Smooth muscle cell (in vitro differentiated cells): ENCODE data around the gene FAM81B. TPM values are rescaled to one million over a fixed set of nuclear protein-coding genes. Genes with fewer than 3 reads are reported as not detected.
"Not testable (repeated sequence)": the region's sequence is repeated elsewhere in the genome, so short reads cannot be mapped to it uniquely, and the experiment has no call there.

Experiments
- DNase-seq: peaks from one replicate; lab custom pipeline; 2025; ENCODE audit not compliant: unreplicated experiment; lab: John Stamatoyannopoulos, UW
- H2AFZ ChIP-seq: fragments of 200-600 bp; sonication (generic); 2 replicates; pipeline ENCODE4 v1.6.0; 2016; ENCODE audit warnings: antibody characterized with exemption, low read depth, mild to moderate bottlenecking
- H3F3A ChIP-seq: fragments of 200-600 bp; sonication (generic); 2 replicates; pipeline ENCODE4 v1.6.0; 2017; ENCODE audit warnings: antibody characterized with exemption, low read depth
- H3K27ac ChIP-seq: fragments of 200-600 bp; sonication (generic); 2 replicates; pipeline ENCODE4 v1.5.1; 2016; ENCODE audit warnings: low read depth, mild to moderate bottlenecking
- H3K27me3 ChIP-seq: fragments of 200-600 bp; sonication (generic); 2 replicates; pipeline ENCODE4 v1.6.1; 2016; ENCODE audit warnings: low read depth, mild to moderate bottlenecking
- H3K36me3 ChIP-seq: fragments of 200-600 bp; sonication (generic); 2 replicates; pipeline ENCODE4 v1.5.1; 2016; ENCODE audit warnings: low read depth
- H3K4me1 ChIP-seq: fragments of 200-600 bp; sonication (generic); 2 replicates; pipeline ENCODE4 v1.5.1; 2016; ENCODE audit warnings: low read depth
- H3K4me2 ChIP-seq: fragments of 200-600 bp; sonication (generic); 2 replicates; pipeline ENCODE4 v1.6.0; 2016; ENCODE audit warnings: mild to moderate bottlenecking
- H3K4me3 ChIP-seq: fragments of 200-600 bp; sonication (generic); 2 replicates; pipeline ENCODE4 v1.5.1; 2016; ENCODE audit warnings: mild to moderate bottlenecking
- H3K79me2 ChIP-seq: fragments of 200-600 bp; sonication (generic); 2 replicates; pipeline ENCODE4 v1.6.0; 2016; ENCODE audit warnings: low read depth, mild to moderate bottlenecking
- H3K9ac ChIP-seq: fragments of 200-600 bp; sonication (generic); 2 replicates; pipeline ENCODE4 v1.6.0; 2016; ENCODE audit warnings: low read depth
- H3K9me3 ChIP-seq: fragments of 200-600 bp; sonication (generic); replicated peaks from 2 replicates; pipeline ENCODE4 v1.5.1; 2016; ENCODE audit warnings: low read depth
- H4K20me1 ChIP-seq: fragments of 200-600 bp; sonication (generic); 2 replicates; pipeline ENCODE4 v1.6.0; 2016; ENCODE audit warnings: low read depth
- CTCF ChIP-seq: fragments of 200-600 bp; sonication (generic); IDR thresholded peaks from 2 replicates; pipeline ENCODE4 v1.5.1; 2017; ENCODE audit warnings: borderline replicate concordance, mild to moderate bottlenecking, antibody characterized with exemption; ENCODE audit not compliant: insufficient read depth, poor library complexity, severe bottlenecking
- WGBS: methylation state at CpG from one replicate; pipeline ENCODE4 v1.1.7; 2016; ENCODE audit warnings: low lambda C conversion rate; 5-methylcytosine and 5-hydroxymethylcytosine counted together
- polyA plus RNA-seq: library from polyadenylated mRNA; unstranded; fragments of >200 nt; fragmentation: Nextera tagmentation; extraction: Ambion mirVana; gene quantifications from 2 replicates; pipeline ENCODE4 v1.2.1, GENCODE V29; 2016
- total RNA-seq: library from RNA; depleted of rRNA; stranded (reverse); fragments of >200 nt; gene quantifications from 2 replicates; pipeline ENCODE4 v1.2.3, GENCODE V29; 2014

FAM81B gene
- total and polyA plus RNA-seq, 2 experiments from 2014 or later, result not detected

GRCh38 chr5:95352691-95353090, 38.5 kb upstream of the FAM81B start:
- no peaks in the 10 kb centered on the region for H3K4me1 ChIP-seq

GRCh38 chr5:95358320-95358719, 32.8 kb upstream of the FAM81B start:
- H3K9me3 ChIP-seq, result no peaks in the 10 kb centered on the region
- H3K4me1 ChIP-seq, result no peaks in the 10 kb centered on the region
- DNase-seq, result no peak
- no peaks in the 10 kb centered on the region for H3K36me3 ChIP-seq
- TF ChIP-seq CTCF, result no peak
- no peak overlapping the region for H3K4me3 ChIP-seq
- no peaks in the 10 kb centered on the region for H3K27me3 ChIP-seq
- H4K20me1 ChIP-seq, result no peaks in the 10 kb centered on the region
- H3F3A ChIP-seq, result no peaks in the 10 kb centered on the region
- H2AFZ ChIP-seq, result peak overlapping the region; percentile 59
- H3K9ac ChIP-seq, result no peak overlapping the region
- H3K27ac ChIP-seq, result no peak overlapping the region
- 64% methylated on average over 2 of the region's 2 CpGs for WGBS
- H3K4me2 ChIP-seq, result no peak overlapping the region
- no peaks in the 10 kb centered on the region for H3K79me2 ChIP-seq

More at GRCh38 chr5:95352691-95353090, 38.5 kb upstream of the FAM81B start:
- no peaks in the 10 kb centered on the region for H3K27me3 ChIP-seq
- WGBS, result 30% methylated on average over 3 of the region's 3 CpGs
- peak overlapping the region; percentile 47 for H2AFZ ChIP-seq
- peak overlapping the region; percentile 52 for H3K4me2 ChIP-seq
- no peak overlapping the region for H3K9ac ChIP-seq
- DNase-seq, result no peak
- H4K20me1 ChIP-seq, result no peaks in the 10 kb centered on the region
- H3K36me3 ChIP-seq, result no peaks in the 10 kb centered on the region
- H3K79me2 ChIP-seq, result no peaks in the 10 kb centered on the region
- no peak for TF ChIP-seq CTCF
- no peaks in the 10 kb centered on the region for H3K9me3 ChIP-seq
- H3K27ac ChIP-seq, result no peak overlapping the region
- no peaks in the 10 kb centered on the region for H3F3A ChIP-seq
- H3K4me3 ChIP-seq, result no peak overlapping the region

GRCh38 chr5:95358848-95359247, 32.3 kb upstream of the FAM81B start:
- Histone ChIP-seq H2AFZ (peak overlapping the region; percentile 59), H3K36me3 (no peaks in the 10 kb centered on the region), H3K9me3 (no peaks in the 10 kb centered on the region), H3K27ac (no peak overlapping the region), H3K4me1 (no peaks in the 10 kb centered on the region), H4K20me1 (no peaks in the 10 kb centered on the region), H3K4me2 (no peak overlapping the region), H3K27me3 (no peaks in the 10 kb centered on the region), H3K9ac (no peak overlapping the region), H3F3A (no peaks in the 10 kb centered on the region), H3K4me3 (no peak overlapping the region), H3K79me2 (no peaks in the 10 kb centered on the region)
- 71% methylated on average over 2 of the region's 2 CpGs for WGBS
- DNase-seq, result no peak
- TF ChIP-seq CTCF, result no peak

- not testable (repeated sequence) for H3K27me3 ChIP-seq, H3K27ac ChIP-seq, H3F3A ChIP-seq, H3K4me3 ChIP-seq, H3K9ac ChIP-seq, H4K20me1 ChIP-seq, H3K9me3 ChIP-seq, H2AFZ ChIP-seq, H3K36me3 ChIP-seq, H3K4me1 ChIP-seq, H3K4me2 ChIP-seq, DNase-seq, H3K79me2 ChIP-seq
- 93% methylated on average over 2 of the region's 2 CpGs for WGBS
These were observed 30.5 kb upstream of the FAM81B start for GRCh38 chr5:95360667-95361066.
